H9 (cell line): Measurements from ENCODE around the gene TSEN15. TPM values are rescaled to one million over a fixed set of nuclear protein-coding genes. Genes with fewer than 3 reads are reported as not detected.

Source experiments
- DNase-seq: peaks from one replicate; pipeline ENCODE4 v3.0.0-alpha.2; 2017
- H2AFZ ChIP-seq: one replicate; pipeline ENCODE4 v1.6.1; 2013; ENCODE audit warnings: mild to moderate bottlenecking, low read length, control low read depth, moderate library complexity
- H2AK5ac ChIP-seq: 2 replicates; pipeline ENCODE4 v1.6.1; 2013; ENCODE audit warnings: low read length, control low read depth, mixed read lengths; ENCODE audit not compliant: insufficient read length
- H2BK120ac ChIP-seq: one replicate; pipeline ENCODE4 v1.6.1; 2013; ENCODE audit warnings: low read depth, mild to moderate bottlenecking, low read length, control low read depth, inconsistent platforms; ENCODE audit not compliant: poor library complexity, severe bottlenecking
- H2BK12ac ChIP-seq: 2 replicates; pipeline ENCODE4 v1.6.1; 2013; ENCODE audit warnings: low read length, control low read depth, mixed read lengths, low read depth; ENCODE audit not compliant: insufficient read length
- H2BK15ac ChIP-seq: 2 replicates; pipeline ENCODE4 v1.6.1; 2013; ENCODE audit warnings: low read depth, low read length, control low read depth
- H2BK20ac ChIP-seq: one replicate; pipeline ENCODE4 v1.6.1; 2013; ENCODE audit warnings: low read depth, mild to moderate bottlenecking, low read length, control low read depth, inconsistent platforms; ENCODE audit not compliant: poor library complexity, severe bottlenecking
- H2BK5ac ChIP-seq: 2 replicates; pipeline ENCODE4 v1.6.1; 2013; ENCODE audit warnings: low read length, control low read depth, mixed read lengths; ENCODE audit not compliant: insufficient read length
- H3K14ac ChIP-seq: 2 replicates; pipeline ENCODE4 v1.6.1; 2013; ENCODE audit warnings: low read length, control low read depth; ENCODE audit not compliant: insufficient read depth
- H3K18ac ChIP-seq: 2 replicates; pipeline ENCODE4 v1.6.1; 2013; ENCODE audit warnings: low read depth, mild to moderate bottlenecking, mixed read lengths, low read length, control low read depth; ENCODE audit not compliant: insufficient read length
- H3K23ac ChIP-seq: 2 replicates; pipeline ENCODE4 v1.6.1; 2013; ENCODE audit warnings: low read length, control low read depth, mixed read lengths, low read depth; ENCODE audit not compliant: insufficient read length
- H3K23me2 ChIP-seq: 2 replicates; pipeline ENCODE4 v1.6.1; 2013; ENCODE audit warnings: low read depth, mild to moderate bottlenecking, mixed read lengths, low read length, control low read depth; ENCODE audit not compliant: insufficient read length, poor library complexity, severe bottlenecking
- H3K27ac ChIP-seq: 2 replicates; pipeline ENCODE4 v1.5.1; 2013; ENCODE audit warnings: low read length, control low read depth, mixed read lengths, low read depth; ENCODE audit not compliant: insufficient read length
- H3K27me3 ChIP-seq: 2 replicates; pipeline ENCODE4 v1.6.1; 2013; ENCODE audit warnings: low read length, control low read depth, inconsistent platforms; ENCODE audit not compliant: insufficient read depth
- H3K4ac ChIP-seq: 2 replicates; pipeline ENCODE4 v1.6.1; 2013; ENCODE audit warnings: low read depth, mild to moderate bottlenecking, control low read depth, inconsistent platforms, low read length, moderate library complexity
- H3K4me1 ChIP-seq: 2 replicates; pipeline ENCODE4 v1.6.1; 2013; ENCODE audit warnings: low read length, control low read depth, inconsistent platforms; ENCODE audit not compliant: insufficient read depth
- H3K4me2 ChIP-seq: 2 replicates; pipeline ENCODE4 v1.6.1; 2013; ENCODE audit warnings: low read length, control low read depth, mixed read lengths; ENCODE audit not compliant: insufficient read length, insufficient read depth
- H3K56ac ChIP-seq: 2 replicates; pipeline ENCODE4 v1.6.1; 2013; ENCODE audit warnings: low read depth, mild to moderate bottlenecking, mixed read lengths, low read length, control low read depth; ENCODE audit not compliant: insufficient read length
- H3K79me1 ChIP-seq: 2 replicates; pipeline ENCODE4 v1.6.1; 2013; ENCODE audit warnings: low read depth, mild to moderate bottlenecking, moderate library complexity, low read length, control low read depth, inconsistent platforms; ENCODE audit not compliant: insufficient read depth, poor library complexity, severe bottlenecking
- H3K79me2 ChIP-seq: 2 replicates; pipeline ENCODE4 v1.6.1; 2013; ENCODE audit warnings: low read length, control low read depth, inconsistent platforms; ENCODE audit not compliant: insufficient read depth
- H3K9ac ChIP-seq: 2 replicates; pipeline ENCODE4 v1.6.1; 2013; ENCODE audit warnings: low read length, control low read depth, mixed read lengths; ENCODE audit not compliant: insufficient read length; ENCODE audit errors: extremely low read depth
- H3K9me3 ChIP-seq: one replicate; pipeline ENCODE4 v1.6.1; 2013; ENCODE audit warnings: low read depth, low read length, inconsistent platforms; ENCODE audit not compliant: control insufficient read depth
- H3T11ph ChIP-seq: one replicate; pipeline ENCODE4 v1.6.1; 2013; ENCODE audit warnings: mild to moderate bottlenecking, low read length, control low read depth, inconsistent platforms
- H4K20me1 ChIP-seq: one replicate; pipeline ENCODE4 v1.6.1; 2013; ENCODE audit not compliant: control insufficient read depth, insufficient read length, insufficient read depth
- H4K5ac ChIP-seq: 2 replicates; pipeline ENCODE4 v1.6.1; 2013; ENCODE audit warnings: low read depth, mild to moderate bottlenecking, mixed read lengths, low read length, control low read depth; ENCODE audit not compliant: insufficient read length
- H4K8ac ChIP-seq: replicated peaks from 2 replicates; pipeline ENCODE4 v1.6.1; 2013; ENCODE audit warnings: low read length, control low read depth, mixed read lengths, low read depth; ENCODE audit not compliant: insufficient read length
- H4K91ac ChIP-seq: 2 replicates; pipeline ENCODE4 v1.6.1; 2013; ENCODE audit warnings: low read depth, mild to moderate bottlenecking, moderate library complexity, mixed read lengths, low read length, control low read depth; ENCODE audit not compliant: insufficient read length
- H3K27ac Mint-ChIP-seq, 3 experiments: 2 replicates in 2 of 3; 3 replicates in 1 of 3; pipeline ENCODE4 v1.8.0; 2020 to 2021; ENCODE audit warnings: mixed read lengths in 3 of 3, mild to moderate bottlenecking in 1 of 3, moderate library complexity in 1 of 3
- H3K27me3 Mint-ChIP-seq: 2 replicates; pipeline ENCODE4 v1.8.0; 2021; ENCODE audit warnings: low read depth, mild to moderate bottlenecking, moderate library complexity, mixed read lengths
- H3K36me3 Mint-ChIP-seq, 3 experiments: 2 replicates in 2 of 3; 3 replicates in 1 of 3; pipeline ENCODE4 v1.8.0; 2020 to 2021; ENCODE audit warnings: low read depth in 3 of 3, mixed read lengths in 3 of 3; ENCODE audit not compliant: insufficient read depth in 1 of 3
- H3K4me1 Mint-ChIP-seq, 2 experiments: 2 replicates each; pipeline ENCODE4 v1.8.0; 2020; ENCODE audit warnings: mixed read lengths in 2 of 2
- H3K4me3 Mint-ChIP-seq, 2 experiments: 2 replicates in 1 of 2; 3 replicates in 1 of 2; pipeline ENCODE4 v1.8.0; 2020 to 2021; ENCODE audit warnings: mild to moderate bottlenecking in 2 of 2, mixed read lengths in 2 of 2, moderate library complexity in 1 of 2
- H3K9me3 Mint-ChIP-seq, 2 experiments: 2 replicates in 1 of 2; 3 replicates in 1 of 2; pipeline ENCODE4 v1.8.0; 2020; ENCODE audit warnings: mild to moderate bottlenecking in 2 of 2, mixed read lengths in 2 of 2, moderate library complexity in 1 of 2
- CTCF ChIP-seq: fragments of 200-600 bp; sonication (generic); conservative IDR thresholded peaks from 3 replicates; pipeline ENCODE4 v1.8.0; 2021; ENCODE audit warnings: antibody characterized with exemption, mild to moderate bottlenecking
- total RNA-seq: library from RNA; stranded (reverse); gene quantifications from 2 replicates; pipeline ENCODE4 v1.2.1, GENCODE V29; 2021

Gene TSEN15
- total RNA-seq, 1 experiment from 2014 or later, result 21.9 TPM

- Histone ChIP-seq H3K56ac (no peak overlapping the region), H4K20me1 (no peaks in the 10 kb centered on the region), H3K18ac (no peak overlapping the region), H2BK120ac (no peak overlapping the region), H3K14ac (no peak overlapping the region), H3K27ac (no peak overlapping the region), H2AK5ac (no peak overlapping the region), H3K23ac (no peak overlapping the region), H2BK12ac (no peak overlapping the region), H3K4me2 (no peak overlapping the region), H2BK20ac (no peak overlapping the region), H3K27me3 (no peaks in the 10 kb centered on the region), H3K79me1 (no peaks in the 10 kb centered on the region), H3K4me1 (peaks cover 2% of the 10 kb centered on the region; the same call in 1 of the 2 replicates), H2AFZ (no peak overlapping the region), H3K23me2 (no peaks in the 10 kb centered on the region), H2BK15ac (no peak overlapping the region), H4K5ac (no peak overlapping the region), H3K79me2 (no peaks in the 10 kb centered on the region), H3T11ph (no peak overlapping the region), H3K9ac (no peak overlapping the region), H4K91ac (no peak overlapping the region), H4K8ac (no peak overlapping the region), H2BK5ac (no peak overlapping the region), H3K4ac (no peak overlapping the region), H3K9me3 (no peaks in the 10 kb centered on the region)
- peak overlapping the region in 2 of 3 experiments; percentile 34 to 84; a peak in 4 of 7 replicates for H3K27ac Mint-ChIP-seq
- no peak overlapping the region for H3K4me3 Mint-ChIP-seq
- no peaks in the 10 kb centered on the region for H3K27me3 Mint-ChIP-seq
- peaks cover 0 to 9% of the 10 kb centered on the region in 2 experiments; a peak in 2 of 5 replicates for H3K9me3 Mint-ChIP-seq
- H3K4me1 Mint-ChIP-seq, result peaks cover 31 to 35% of the 10 kb centered on the region in 2 experiments
- peaks cover 0 to 37% (median 24%) of the 10 kb centered on the region in 3 experiments; a peak in 5 of 7 replicates for H3K36me3 Mint-ChIP-seq
- no peak for DNase-seq
- TF ChIP-seq CTCF, result no peak
Measured at GRCh38 chr1:184068354-184068753, 16.8 kb downstream of the TSEN15 start.
